Gastrocnemius medialis (tissue), 4 donors: ENCODE data around the gene PLD1.

Source experiments
- POLR2A ChIP-seq, 2 donors: fragments of 450-650 bp; IDR thresholded peaks; one replicate each; pipeline ENCODE4 v1.6.1; 2017; ENCODE audit warnings: antibody characterized with exemption in 2 of 2, mild to moderate bottlenecking in 2 of 2, moderate library complexity in 2 of 2
- TF ChIP-seq, protein P1 (sequence below), 5 experiments: fragments of 450-650 bp in 3 of 5; fragments of 200-600 bp in 2 of 5; sonication (generic) in 2 of 5; IDR thresholded peaks in 4 of 5; conservative IDR thresholded peaks in 1 of 5; 1 replicate in 4 of 5; 2 replicates in 1 of 5; pipeline ENCODE4 v1.5.1; 2016 to 2019; ENCODE audit warnings: antibody characterized with exemption in 5 of 5, mild to moderate bottlenecking in 3 of 5, moderate library complexity in 3 of 5

DNA sequence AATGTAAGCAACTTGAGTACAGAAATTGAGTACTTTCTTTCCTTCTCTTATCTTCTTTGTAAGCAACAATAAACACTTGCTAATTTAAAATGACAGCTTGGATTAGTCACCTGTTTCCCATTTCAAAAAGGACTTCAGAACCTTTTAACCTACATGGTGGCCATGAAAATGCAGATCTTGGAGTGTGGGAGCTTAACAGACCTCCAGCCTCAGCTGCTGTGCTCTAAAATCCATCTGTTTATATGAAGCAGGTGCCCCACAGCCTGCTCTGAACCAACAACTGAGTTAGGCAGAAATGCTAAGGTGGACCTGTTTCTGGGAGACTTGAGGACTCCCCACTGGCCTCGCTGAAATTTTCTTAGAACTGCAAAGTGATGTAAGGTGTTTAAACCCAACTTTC, 259.0 kb downstream of the PLD1 start:
- TF ChIP-seq, protein P1, sequence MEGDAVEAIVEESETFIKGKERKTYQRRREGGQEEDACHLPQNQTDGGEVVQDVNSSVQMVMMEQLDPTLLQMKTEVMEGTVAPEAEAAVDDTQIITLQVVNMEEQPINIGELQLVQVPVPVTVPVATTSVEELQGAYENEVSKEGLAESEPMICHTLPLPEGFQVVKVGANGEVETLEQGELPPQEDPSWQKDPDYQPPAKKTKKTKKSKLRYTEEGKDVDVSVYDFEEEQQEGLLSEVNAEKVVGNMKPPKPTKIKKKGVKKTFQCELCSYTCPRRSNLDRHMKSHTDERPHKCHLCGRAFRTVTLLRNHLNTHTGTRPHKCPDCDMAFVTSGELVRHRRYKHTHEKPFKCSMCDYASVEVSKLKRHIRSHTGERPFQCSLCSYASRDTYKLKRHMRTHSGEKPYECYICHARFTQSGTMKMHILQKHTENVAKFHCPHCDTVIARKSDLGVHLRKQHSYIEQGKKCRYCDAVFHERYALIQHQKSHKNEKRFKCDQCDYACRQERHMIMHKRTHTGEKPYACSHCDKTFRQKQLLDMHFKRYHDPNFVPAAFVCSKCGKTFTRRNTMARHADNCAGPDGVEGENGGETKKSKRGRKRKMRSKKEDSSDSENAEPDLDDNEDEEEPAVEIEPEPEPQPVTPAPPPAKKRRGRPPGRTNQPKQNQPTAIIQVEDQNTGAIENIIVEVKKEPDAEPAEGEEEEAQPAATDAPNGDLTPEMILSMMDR (IDR thresholded peaks at IDR 0.05 in 4 of 5, conservative IDR thresholded peaks at IDR 0.05 in 1 of 5): no peak
- no peak for TF ChIP-seq POLR2A (IDR thresholded peaks at IDR 0.05)
